ENCODE measurements around the gene MAP4K5.

Gene MAP4K5

DNA sequence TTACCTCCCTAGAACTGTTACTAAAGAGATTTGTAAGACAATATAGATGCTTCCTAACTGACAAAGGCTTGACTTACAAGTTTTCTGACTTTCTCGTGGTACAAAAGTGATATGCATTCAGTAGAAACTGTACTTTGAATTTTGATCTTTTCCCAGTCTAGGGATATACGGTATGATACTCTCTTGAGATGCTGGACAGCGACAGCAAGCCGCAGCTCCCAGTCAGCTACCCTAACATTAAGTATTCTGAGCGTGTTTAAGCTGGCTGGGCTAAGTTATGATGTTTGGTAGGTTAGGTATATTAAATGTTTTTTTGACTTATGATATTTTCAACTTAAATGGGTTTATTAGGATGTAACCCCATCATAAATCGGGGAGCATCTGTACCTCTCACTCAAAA, 80.5 kb downstream of the MAP4K5 start:
- H3K36me3 ChIP-seq (ENCODE audit: control insufficient read depth in 1 of 2, insufficient read depth in 2 of 2, low read length in 2 of 2): peaks cover 11 to 46% of the 10 kb centered on the region in 2 donors
- H3K4me1 ChIP-seq (ENCODE audit: control insufficient read depth in 1 of 2, insufficient read depth in 2 of 2, low read length in 2 of 2): no peaks in the 10 kb centered on the region
- H3K9ac ChIP-seq (ENCODE audit: low read depth in 1 of 2, low read length in 2 of 2): no peak overlapping the region
- no peak overlapping the region for H3K4me3 ChIP-seq (ENCODE audit: low read depth in 1 of 2, low read length in 2 of 2)
- H3K27me3 ChIP-seq (ENCODE audit: control insufficient read depth in 1 of 2, insufficient read depth in 2 of 2, low read length in 2 of 2): no peaks in the 10 kb centered on the region
- no peak overlapping the region for H3K27ac ChIP-seq (ENCODE audit: low read depth, low read length)
- no peaks in the 10 kb centered on the region for H3K9me3 ChIP-seq (ENCODE audit: control insufficient read depth in 1 of 2, low read length in 2 of 2)

DNA sequence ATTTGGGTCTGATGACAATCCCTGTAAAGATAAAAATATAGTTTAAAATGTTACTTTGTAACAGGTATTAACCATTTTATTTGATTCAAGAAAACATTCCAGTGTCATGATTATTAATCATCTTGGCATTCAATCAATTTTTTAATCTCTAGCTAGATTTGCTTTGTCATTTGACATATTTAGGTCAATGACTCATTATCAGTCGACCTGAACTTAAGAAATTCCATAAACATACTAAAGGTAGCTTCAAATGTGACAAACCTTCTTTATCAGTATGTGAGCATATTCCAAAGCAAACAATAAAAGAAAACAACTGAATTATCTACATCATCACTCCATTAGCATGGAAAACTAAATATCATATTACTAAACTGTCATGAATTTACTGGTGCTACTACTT, 84.9 kb downstream of the MAP4K5 start:
- H3K9me3 ChIP-seq (ENCODE audit: control insufficient read depth in 1 of 2, low read length in 2 of 2): no peaks in the 10 kb centered on the region
- H3K4me1 ChIP-seq (ENCODE audit: control insufficient read depth in 1 of 2, insufficient read depth in 2 of 2, low read length in 2 of 2): no peaks in the 10 kb centered on the region
- H3K36me3 ChIP-seq (ENCODE audit: control insufficient read depth in 1 of 2, insufficient read depth in 2 of 2, low read length in 2 of 2): peaks cover 24 to 66% of the 10 kb centered on the region in 2 donors
- no peaks in the 10 kb centered on the region for H3K27me3 ChIP-seq (ENCODE audit: control insufficient read depth in 1 of 2, insufficient read depth in 2 of 2, low read length in 2 of 2)
- no peak overlapping the region for H3K4me3 ChIP-seq (ENCODE audit: low read depth in 1 of 2, low read length in 2 of 2)
- H3K9ac ChIP-seq (ENCODE audit: low read depth in 1 of 2, low read length in 2 of 2): no peak overlapping the region
- H3K27ac ChIP-seq (ENCODE audit: low read depth, low read length): no peak overlapping the region

DNA sequence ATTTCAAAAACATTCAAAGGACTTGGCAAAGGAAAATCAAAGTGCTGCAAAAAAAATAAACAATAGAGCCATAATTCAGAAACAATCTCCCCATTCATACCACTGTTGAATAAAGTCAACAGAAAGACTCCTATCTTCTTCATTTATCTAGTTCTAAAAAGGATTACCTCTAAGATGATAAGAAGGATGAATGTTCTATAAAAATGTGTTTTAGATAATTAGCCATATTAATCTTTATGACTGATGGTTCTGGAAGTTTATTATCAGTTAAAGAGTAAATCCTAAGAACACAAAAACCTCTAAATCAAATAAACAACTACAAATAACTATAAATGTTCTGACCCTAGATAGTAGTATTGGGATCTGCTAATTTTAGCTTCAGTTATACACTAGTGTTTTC, 97.8 kb downstream of the MAP4K5 start:
- H3K4me1 ChIP-seq (ENCODE audit: control insufficient read depth in 1 of 2, insufficient read depth in 2 of 2, low read length in 2 of 2): no peaks in the 10 kb centered on the region
- no peak overlapping the region for H3K27ac ChIP-seq (ENCODE audit: low read depth, low read length)
- H3K36me3 ChIP-seq (ENCODE audit: control insufficient read depth in 1 of 2, insufficient read depth in 2 of 2, low read length in 2 of 2): peaks cover 17 to 36% of the 10 kb centered on the region in 2 donors
- no peaks in the 10 kb centered on the region for H3K9me3 ChIP-seq (ENCODE audit: control insufficient read depth in 1 of 2, low read length in 2 of 2)
- no peak overlapping the region for H3K9ac ChIP-seq (ENCODE audit: low read depth in 1 of 2, low read length in 2 of 2)
- H3K4me3 ChIP-seq (ENCODE audit: low read depth in 1 of 2, low read length in 2 of 2): no peak overlapping the region
- H3K27me3 ChIP-seq (ENCODE audit: control insufficient read depth in 1 of 2, insufficient read depth in 2 of 2, low read length in 2 of 2): no peaks in the 10 kb centered on the region

DNA sequence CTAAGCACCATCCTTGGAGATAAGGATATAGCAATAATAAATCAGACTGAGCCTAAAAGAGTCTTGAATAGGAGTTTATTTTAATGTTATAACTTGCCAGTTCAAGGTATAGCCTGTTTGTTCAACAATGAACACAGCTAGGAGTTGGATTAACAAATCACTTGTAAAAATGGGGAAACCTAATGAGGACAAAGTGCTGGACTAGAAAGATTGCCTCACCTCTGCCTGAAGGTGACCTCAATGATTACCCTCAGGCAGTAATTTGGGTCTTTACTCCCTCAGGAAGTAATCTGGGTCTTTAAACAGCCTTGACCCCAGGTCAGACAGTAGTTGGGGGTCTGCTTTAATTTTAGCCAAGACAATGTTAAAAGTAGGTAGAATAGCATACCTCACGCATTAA, 100.2 kb downstream of the MAP4K5 start:
- no peak overlapping the region for H3K27ac ChIP-seq (ENCODE audit: low read depth, low read length)
- H3K4me1 ChIP-seq (ENCODE audit: control insufficient read depth in 1 of 2, insufficient read depth in 2 of 2, low read length in 2 of 2): no peaks in the 10 kb centered on the region
- H3K4me3 ChIP-seq (ENCODE audit: low read depth in 1 of 2, low read length in 2 of 2): no peak overlapping the region
- no peak overlapping the region for H3K9ac ChIP-seq (ENCODE audit: low read depth in 1 of 2, low read length in 2 of 2)
- H3K36me3 ChIP-seq (ENCODE audit: control insufficient read depth in 1 of 2, insufficient read depth in 2 of 2, low read length in 2 of 2): peaks cover 9 to 35% of the 10 kb centered on the region in 2 donors
- no peaks in the 10 kb centered on the region for H3K9me3 ChIP-seq (ENCODE audit: control insufficient read depth in 1 of 2, low read length in 2 of 2)
- no peaks in the 10 kb centered on the region for H3K27me3 ChIP-seq (ENCODE audit: control insufficient read depth in 1 of 2, insufficient read depth in 2 of 2, low read length in 2 of 2)

DNA sequence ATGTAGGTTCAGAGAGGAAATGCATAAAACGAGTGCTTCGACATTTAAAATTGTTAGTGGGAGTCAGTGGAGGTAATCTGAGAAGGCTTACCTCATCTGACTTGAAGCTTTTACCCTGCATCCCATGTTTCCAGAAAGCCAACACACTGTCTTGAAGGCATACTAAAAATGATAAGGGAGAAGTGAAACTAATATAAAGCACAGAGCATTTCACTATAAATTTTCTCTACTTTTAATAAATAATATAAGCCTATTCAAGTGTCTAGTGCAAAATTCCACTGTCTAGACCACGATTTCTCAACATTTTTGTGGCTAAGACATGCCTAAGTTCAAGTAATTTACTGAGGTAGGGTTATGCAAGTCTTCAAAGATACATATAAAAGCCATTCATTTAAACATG, 106.6 kb downstream of the MAP4K5 start:
- H3K9ac ChIP-seq (ENCODE audit: low read depth in 1 of 2, low read length in 2 of 2): no peak overlapping the region

DNA sequence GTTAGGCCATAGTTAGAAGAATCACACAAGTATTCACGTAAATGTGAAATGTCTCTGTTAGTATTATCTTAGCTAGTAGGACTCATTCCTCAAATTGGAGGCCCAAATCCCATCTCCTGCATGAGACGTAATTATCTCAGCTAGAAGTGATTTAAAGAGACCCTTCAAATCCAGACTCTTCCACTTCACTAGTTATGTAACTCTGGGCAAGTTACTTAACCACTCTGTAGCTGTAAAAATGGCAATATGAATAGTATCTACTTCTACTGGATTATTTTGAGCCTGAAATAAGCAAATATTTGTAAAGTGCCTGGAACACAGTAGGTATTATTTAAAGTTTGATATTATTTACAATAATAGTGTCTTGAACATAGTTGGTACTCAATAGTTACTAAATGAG, 107.3 kb downstream of the MAP4K5 start:
- H3K4me3 ChIP-seq (ENCODE audit: low read depth in 1 of 2, low read length in 2 of 2): no peak overlapping the region
- H3K4me1 ChIP-seq (ENCODE audit: control insufficient read depth in 1 of 2, insufficient read depth in 2 of 2, low read length in 2 of 2): no peaks in the 10 kb centered on the region
- no peaks in the 10 kb centered on the region for H3K9me3 ChIP-seq (ENCODE audit: control insufficient read depth in 1 of 2, low read length in 2 of 2)
- H3K27me3 ChIP-seq (ENCODE audit: control insufficient read depth in 1 of 2, insufficient read depth in 2 of 2, low read length in 2 of 2): no peaks in the 10 kb centered on the region
- H3K36me3 ChIP-seq (ENCODE audit: control insufficient read depth in 1 of 2, insufficient read depth in 2 of 2, low read length in 2 of 2): peaks cover 8 to 27% of the 10 kb centered on the region in 2 donors
- H3K9ac ChIP-seq (ENCODE audit: low read depth in 1 of 2, low read length in 2 of 2): no peak overlapping the region
- no peak overlapping the region for H3K27ac ChIP-seq (ENCODE audit: low read depth, low read length)

More for the DNA sequence above, 106.6 kb downstream of the MAP4K5 start:
- peaks cover 8 to 26% of the 10 kb centered on the region in 2 donors for H3K36me3 ChIP-seq (ENCODE audit: control insufficient read depth in 1 of 2, insufficient read depth in 2 of 2, low read length in 2 of 2)
- no peaks in the 10 kb centered on the region for H3K9me3 ChIP-seq (ENCODE audit: control insufficient read depth in 1 of 2, low read length in 2 of 2)
- H3K27ac ChIP-seq (ENCODE audit: low read depth, low read length): no peak overlapping the region
- H3K4me1 ChIP-seq (ENCODE audit: control insufficient read depth in 1 of 2, insufficient read depth in 2 of 2, low read length in 2 of 2): no peaks in the 10 kb centered on the region
- H3K27me3 ChIP-seq (ENCODE audit: control insufficient read depth in 1 of 2, insufficient read depth in 2 of 2, low read length in 2 of 2): no peaks in the 10 kb centered on the region
- H3K4me3 ChIP-seq (ENCODE audit: low read depth in 1 of 2, low read length in 2 of 2): no peak overlapping the region

DNA sequence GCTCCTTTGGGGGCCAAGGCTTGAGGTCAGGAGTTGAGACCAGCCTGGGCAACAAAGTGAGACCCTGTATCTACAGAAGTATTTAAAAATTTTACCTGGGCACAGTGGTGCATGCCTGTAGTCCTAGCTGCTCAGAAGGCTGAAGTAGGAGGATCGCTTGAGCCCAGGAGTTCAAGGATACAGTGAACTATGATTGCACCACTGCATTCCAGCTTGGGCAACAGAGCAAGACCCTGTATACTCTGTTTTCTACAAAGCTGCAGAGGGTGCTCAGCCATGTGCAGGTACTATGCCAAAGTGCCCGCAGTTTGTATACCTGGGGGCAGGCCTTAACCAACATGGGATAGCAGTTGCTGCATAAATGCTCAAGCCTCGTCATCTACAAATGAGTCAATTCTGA, 108.8 kb downstream of the MAP4K5 start:
- Histone ChIP-seq H3K36me3 (ENCODE audit: control insufficient read depth in 1 of 2, insufficient read depth in 2 of 2, low read length in 2 of 2) (peaks cover 15 to 36% of the 10 kb centered on the region in 2 donors), H3K4me1 (ENCODE audit: control insufficient read depth in 1 of 2, insufficient read depth in 2 of 2, low read length in 2 of 2) (no peaks in the 10 kb centered on the region)

DNA sequence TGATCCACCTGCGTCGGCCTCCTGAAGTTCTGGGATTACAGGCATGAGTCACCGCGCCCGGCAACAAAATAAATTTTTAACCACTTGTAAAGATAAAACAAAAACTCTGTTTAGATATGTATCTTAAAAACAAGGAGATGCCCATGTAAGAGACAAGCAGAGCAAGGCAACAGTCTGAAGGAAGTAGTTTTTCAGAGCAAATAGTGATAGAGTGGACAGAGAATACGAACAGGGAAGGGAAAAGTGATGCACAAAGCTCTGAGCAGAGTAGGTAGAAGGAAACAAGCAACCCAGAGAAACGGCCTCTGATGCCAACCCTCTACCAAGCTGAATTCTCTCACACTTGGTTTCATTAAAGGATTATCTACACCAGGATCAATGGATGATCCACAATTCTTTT, 110.9 kb downstream of the MAP4K5 start:
- Histone ChIP-seq H3K27ac (ENCODE audit: low read depth, low read length) (no peak overlapping the region), H3K4me1 (ENCODE audit: control insufficient read depth in 1 of 2, insufficient read depth in 2 of 2, low read length in 2 of 2) (no peaks in the 10 kb centered on the region), H3K27me3 (ENCODE audit: control insufficient read depth in 1 of 2, insufficient read depth in 2 of 2, low read length in 2 of 2) (no peaks in the 10 kb centered on the region), H3K36me3 (ENCODE audit: control insufficient read depth in 1 of 2, insufficient read depth in 2 of 2, low read length in 2 of 2) (peaks cover 19 to 38% of the 10 kb centered on the region in 2 donors), H3K4me3 (ENCODE audit: low read depth in 1 of 2, low read length in 2 of 2) (no peak overlapping the region), H3K9me3 (ENCODE audit: control insufficient read depth in 1 of 2, low read length in 2 of 2) (no peaks in the 10 kb centered on the region), H3K9ac (ENCODE audit: low read depth in 1 of 2, low read length in 2 of 2) (no peak overlapping the region)

More for the DNA sequence above, 108.8 kb downstream of the MAP4K5 start:
- H3K27ac ChIP-seq (ENCODE audit: low read depth, low read length): no peak overlapping the region
- no peak overlapping the region for H3K4me3 ChIP-seq (ENCODE audit: low read depth in 1 of 2, low read length in 2 of 2)
- no peaks in the 10 kb centered on the region for H3K9me3 ChIP-seq (ENCODE audit: control insufficient read depth in 1 of 2, low read length in 2 of 2)
- H3K27me3 ChIP-seq (ENCODE audit: control insufficient read depth in 1 of 2, insufficient read depth in 2 of 2, low read length in 2 of 2): no peaks in the 10 kb centered on the region
- H3K9ac ChIP-seq (ENCODE audit: low read depth in 1 of 2, low read length in 2 of 2): no peak overlapping the region

DNA sequence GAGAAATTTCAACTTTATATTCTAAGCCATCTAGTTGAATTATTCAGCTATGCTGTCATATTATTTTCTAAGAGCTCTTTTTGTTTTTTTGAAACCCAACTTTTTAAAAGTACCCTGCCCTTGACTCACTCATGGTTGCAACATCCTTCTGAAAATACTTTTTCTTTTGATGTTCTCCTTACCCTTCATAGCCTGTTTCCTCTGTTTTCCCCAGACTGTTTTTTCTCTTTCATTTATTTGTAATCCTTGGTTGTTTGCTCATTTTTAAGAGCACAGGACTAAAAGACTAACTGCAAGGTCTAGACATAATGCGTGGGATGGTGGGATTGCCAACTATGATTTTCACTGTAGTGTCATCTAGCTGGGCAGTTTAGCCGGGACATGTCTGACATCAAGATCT, 114.5 kb downstream of the MAP4K5 start:
- H3K27ac ChIP-seq (ENCODE audit: low read depth, low read length): no peak overlapping the region
- H3K4me1 ChIP-seq (ENCODE audit: control insufficient read depth in 1 of 2, insufficient read depth in 2 of 2, low read length in 2 of 2): no peaks in the 10 kb centered on the region
- H3K36me3 ChIP-seq (ENCODE audit: control insufficient read depth in 1 of 2, insufficient read depth in 2 of 2, low read length in 2 of 2): peaks cover 15 to 29% of the 10 kb centered on the region in 2 donors
- no peak overlapping the region for H3K4me3 ChIP-seq (ENCODE audit: low read depth in 1 of 2, low read length in 2 of 2)
- H3K9ac ChIP-seq (ENCODE audit: low read depth in 1 of 2, low read length in 2 of 2): no peak overlapping the region
- H3K9me3 ChIP-seq (ENCODE audit: control insufficient read depth in 1 of 2, low read length in 2 of 2): no peaks in the 10 kb centered on the region
- H3K27me3 ChIP-seq (ENCODE audit: control insufficient read depth in 1 of 2, insufficient read depth in 2 of 2, low read length in 2 of 2): no peaks in the 10 kb centered on the region

DNA sequence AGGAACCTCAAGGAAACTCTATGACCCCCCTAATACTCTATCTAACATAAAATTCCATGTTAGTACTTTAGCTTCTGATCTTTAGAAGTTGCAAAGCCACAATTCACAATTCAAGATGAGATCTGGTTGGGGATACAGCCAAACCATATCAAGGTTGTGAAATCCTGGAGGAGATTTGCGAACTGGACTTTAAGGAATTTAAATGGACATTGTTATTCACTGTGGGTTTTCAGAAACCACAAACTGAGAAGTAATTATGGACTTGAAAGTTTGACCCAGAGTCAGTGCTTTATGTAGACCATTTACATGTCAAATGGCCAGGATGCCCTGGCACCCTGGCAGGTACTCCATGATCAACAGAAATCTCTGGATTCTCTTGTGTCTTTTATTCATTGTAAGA, 121.4 kb downstream of the MAP4K5 start:
- Histone ChIP-seq H3K27me3 (ENCODE audit: control insufficient read depth in 1 of 2, insufficient read depth in 2 of 2, low read length in 2 of 2) (no peaks in the 10 kb centered on the region), H3K4me1 (ENCODE audit: control insufficient read depth in 1 of 2, insufficient read depth in 2 of 2, low read length in 2 of 2) (no peaks in the 10 kb centered on the region), H3K4me3 (ENCODE audit: low read depth in 1 of 2, low read length in 2 of 2) (no peak overlapping the region), H3K9me3 (ENCODE audit: control insufficient read depth in 1 of 2, low read length in 2 of 2) (no peaks in the 10 kb centered on the region), H3K9ac (ENCODE audit: low read depth in 1 of 2, low read length in 2 of 2) (no peak overlapping the region), H3K36me3 (ENCODE audit: control insufficient read depth in 1 of 2, insufficient read depth in 2 of 2, low read length in 2 of 2) (no peaks in the 10 kb centered on the region), H3K27ac (ENCODE audit: low read depth, low read length) (no peak overlapping the region)

DNA sequence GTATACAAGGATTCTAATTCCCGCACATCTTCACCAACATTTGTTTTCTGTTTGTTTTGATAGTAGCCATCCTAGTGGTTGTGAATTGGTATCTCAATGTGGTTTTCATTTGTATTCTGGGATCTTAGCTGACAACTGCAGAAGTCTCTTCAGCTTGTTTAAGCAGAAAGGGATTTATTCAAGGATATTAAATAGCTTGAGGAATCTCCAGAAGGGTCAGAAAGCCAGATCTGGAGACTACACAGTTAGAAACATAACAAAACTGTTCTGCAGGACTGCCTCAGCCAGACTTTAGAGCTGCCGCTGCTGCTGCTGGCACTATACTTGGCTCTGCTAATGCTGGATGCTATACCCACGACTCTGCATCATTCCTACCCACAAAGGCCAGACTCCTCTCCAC, 122.3 kb downstream of the MAP4K5 start:
- Histone ChIP-seq H3K27me3 (ENCODE audit: control insufficient read depth in 1 of 2, insufficient read depth in 2 of 2, low read length in 2 of 2) (no peaks in the 10 kb centered on the region), H3K4me3 (ENCODE audit: low read depth in 1 of 2, low read length in 2 of 2) (no peak overlapping the region), H3K27ac (ENCODE audit: low read depth, low read length) (no peak overlapping the region), H3K4me1 (ENCODE audit: control insufficient read depth in 1 of 2, insufficient read depth in 2 of 2, low read length in 2 of 2) (no peaks in the 10 kb centered on the region), H3K9me3 (ENCODE audit: control insufficient read depth in 1 of 2, low read length in 2 of 2) (no peaks in the 10 kb centered on the region), H3K36me3 (ENCODE audit: control insufficient read depth in 1 of 2, insufficient read depth in 2 of 2, low read length in 2 of 2) (no peaks in the 10 kb centered on the region), H3K9ac (ENCODE audit: low read depth in 1 of 2, low read length in 2 of 2) (no peak overlapping the region)

Data from duodenal mucosa (tissue), 2 donors.